Measurements from ENCODE around the gene CDH16. TPM values are rescaled to one million over a fixed set of nuclear protein-coding genes. Genes with fewer than 3 reads are reported as not detected.
A peak's percentile ranks its signal among the peaks of the same experiment; 100 is the strongest.
"Not testable (repeated sequence)": the region's sequence is repeated elsewhere in the genome, so short reads cannot be mapped to it uniquely, and the experiment has no call there.

Gene CDH16
- total RNA-seq, 1 donor from 2014 or later, result not detected

GRCh38 chr16:66901626-66902025, 17.1 kb downstream of the CDH16 start:
- ATAC-seq (peak; percentile 6), DNase-seq (peak; percentile 83)
- intact Hi-C loops (cut with micrococcal nuclease), result no loop called here

GRCh38 chr16:66900721-66901441, 17.8 kb downstream of the CDH16 start:
- DNase-seq, result no peak
- intact Hi-C loops (cut with micrococcal nuclease), result no loop called here
- ATAC-seq, result no peak

- intact Hi-C loops (cut with micrococcal nuclease), result no loop called here
- DNase-seq, result peak; percentile 83
- peak; percentile 1 for ATAC-seq
Measured at GRCh38 chr16:66899945-66900710, 18.6 kb downstream of the CDH16 start.

- DNase-seq (peak; percentile 28), ATAC-seq (no peak)
- intact Hi-C loops (cut with micrococcal nuclease), result no loop called here
Measured at GRCh38 chr16:66899310-66899944, 19.3 kb downstream of the CDH16 start.

- DNase-seq, result no peak
- ATAC-seq, result no peak
- intact Hi-C loops (cut with micrococcal nuclease), result no loop called here
Measured at GRCh38 chr16:66898933-66899309, 19.8 kb downstream of the CDH16 start.

GRCh38 chr16:66898207-66898606, 20.5 kb downstream of the CDH16 start:
- ATAC-seq, result no peak
- intact Hi-C loops (cut with micrococcal nuclease), result no loop called here

GRCh38 chr16:66896682-66897081, 22.0 kb downstream of the CDH16 start:
- ATAC-seq; intact Hi-C loops (cut with micrococcal nuclease): not testable (repeated sequence)

More at GRCh38 chr16:66898207-66898606, 20.5 kb downstream of the CDH16 start:
- DNase-seq, result peak; percentile 72

GRCh38 chr16:66895999-66896398, 22.7 kb downstream of the CDH16 start:
- ATAC-seq (no peak), DNase-seq (peak; percentile 16)
- intact Hi-C loops (cut with micrococcal nuclease), result no loop called here

More at GRCh38 chr16:66896682-66897081, 22.0 kb downstream of the CDH16 start:
- peak; percentile 12 for DNase-seq

GRCh38 chr16:66895689-66895979, 23.1 kb downstream of the CDH16 start:
- DNase-seq, result no peak
- intact Hi-C loops (cut with micrococcal nuclease), result no loop called here
- ATAC-seq, result no peak

GRCh38 chr16:66894948-66895688, 23.6 kb downstream of the CDH16 start:
- intact Hi-C loops (cut with micrococcal nuclease), result no loop called here
- ATAC-seq (peak; percentile 76), DNase-seq (peak; percentile 68)

GRCh38 chr16:66894055-66894454, 24.6 kb downstream of the CDH16 start:
- no peak for ATAC-seq
- intact Hi-C loops (cut with micrococcal nuclease), result no loop called here

GRCh38 chr16:66891797-66892196, 26.9 kb downstream of the CDH16 start:
- intact Hi-C loops (cut with micrococcal nuclease), result no loop called here
- no peak for ATAC-seq
- DNase-seq, result no peak

More at GRCh38 chr16:66894055-66894454, 24.6 kb downstream of the CDH16 start:
- DNase-seq, result no peak

GRCh38 chr16:66891360-66891759, 27.3 kb downstream of the CDH16 start:
- no peak for DNase-seq
- intact Hi-C loops (cut with micrococcal nuclease), result no loop called here
- no peak for ATAC-seq

GRCh38 chr16:66890799-66891198, 27.9 kb downstream of the CDH16 start:
- ATAC-seq, result no peak
- DNase-seq, result no peak
- intact Hi-C loops (cut with micrococcal nuclease), result no loop called here

- ATAC-seq (no peak), DNase-seq (no peak)
- intact Hi-C loops (cut with micrococcal nuclease), result no loop called here
Measured at GRCh38 chr16:66889622-66890021, 29.1 kb downstream of the CDH16 start.

- no peak for ATAC-seq
- intact Hi-C loops (cut with micrococcal nuclease), result no loop called here
- no peak for DNase-seq
Measured at GRCh38 chr16:66888647-66889615, 29.8 kb downstream of the CDH16 start.

- no peak for DNase-seq
- ATAC-seq, result no peak
- intact Hi-C loops (cut with micrococcal nuclease), result no loop called here
Measured at GRCh38 chr16:66886914-66887313, 31.8 kb downstream of the CDH16 start.

- intact Hi-C loops (cut with micrococcal nuclease), result no loop called here
- DNase-seq (no peak), ATAC-seq (no peak)
Measured at GRCh38 chr16:66886321-66886720, 32.4 kb downstream of the CDH16 start.

- intact Hi-C loops (cut with micrococcal nuclease), result no loop called here
- ATAC-seq (no peak), DNase-seq (no peak)
Measured at GRCh38 chr16:66885491-66885890, 33.2 kb downstream of the CDH16 start.
